Measurements from ENCODE around the gene VAMP2. TPM values are rescaled to one million over a fixed set of nuclear protein-coding genes. Genes with fewer than 3 reads are reported as not detected.

VAMP2 gene
- total and polyA plus RNA-seq, 9 of the 15 experiments (the other 6 are each of a cell fraction or from before 2014, with no cell fraction given) = 2.3 to 31.8 (median 6.0) TPM

DNA sequence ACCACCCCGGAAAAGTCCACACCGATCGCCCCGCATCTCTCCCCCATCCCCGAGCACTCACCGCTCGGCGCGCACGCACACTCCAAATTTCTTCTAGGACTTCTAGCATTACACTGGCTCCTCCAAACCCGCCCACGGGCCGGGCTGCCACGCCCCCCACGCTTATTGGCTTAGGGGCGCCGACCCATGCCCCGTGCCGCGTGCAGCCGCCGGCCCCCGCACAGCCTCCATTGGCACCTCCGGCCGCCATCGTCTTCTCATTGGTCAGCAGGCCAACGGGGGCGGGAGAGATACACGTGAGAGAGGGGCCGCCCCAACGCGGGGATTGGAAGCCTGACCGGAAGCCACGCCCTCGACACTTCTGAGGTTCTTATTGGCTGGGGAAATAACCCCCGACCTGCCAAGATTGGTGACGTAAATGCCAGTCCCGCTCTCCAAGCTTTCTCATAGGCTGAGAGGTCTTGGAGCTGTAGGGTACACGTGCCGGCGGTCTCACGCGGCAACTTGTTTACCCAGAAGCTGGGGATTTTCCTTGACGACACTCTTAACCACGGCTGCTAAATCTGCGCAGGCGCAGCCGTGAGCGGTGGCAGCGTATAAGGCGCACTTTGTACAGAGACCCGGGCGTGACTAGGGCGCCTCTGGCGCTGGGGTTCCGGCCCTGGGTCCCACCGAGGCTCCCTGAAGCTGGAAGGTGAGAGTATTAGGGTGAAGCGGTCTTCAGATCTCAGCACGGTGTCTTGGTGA lies 6.3 kb downstream of the VAMP2 start (continued):
- TF ChIP-seq, protein P1, sequence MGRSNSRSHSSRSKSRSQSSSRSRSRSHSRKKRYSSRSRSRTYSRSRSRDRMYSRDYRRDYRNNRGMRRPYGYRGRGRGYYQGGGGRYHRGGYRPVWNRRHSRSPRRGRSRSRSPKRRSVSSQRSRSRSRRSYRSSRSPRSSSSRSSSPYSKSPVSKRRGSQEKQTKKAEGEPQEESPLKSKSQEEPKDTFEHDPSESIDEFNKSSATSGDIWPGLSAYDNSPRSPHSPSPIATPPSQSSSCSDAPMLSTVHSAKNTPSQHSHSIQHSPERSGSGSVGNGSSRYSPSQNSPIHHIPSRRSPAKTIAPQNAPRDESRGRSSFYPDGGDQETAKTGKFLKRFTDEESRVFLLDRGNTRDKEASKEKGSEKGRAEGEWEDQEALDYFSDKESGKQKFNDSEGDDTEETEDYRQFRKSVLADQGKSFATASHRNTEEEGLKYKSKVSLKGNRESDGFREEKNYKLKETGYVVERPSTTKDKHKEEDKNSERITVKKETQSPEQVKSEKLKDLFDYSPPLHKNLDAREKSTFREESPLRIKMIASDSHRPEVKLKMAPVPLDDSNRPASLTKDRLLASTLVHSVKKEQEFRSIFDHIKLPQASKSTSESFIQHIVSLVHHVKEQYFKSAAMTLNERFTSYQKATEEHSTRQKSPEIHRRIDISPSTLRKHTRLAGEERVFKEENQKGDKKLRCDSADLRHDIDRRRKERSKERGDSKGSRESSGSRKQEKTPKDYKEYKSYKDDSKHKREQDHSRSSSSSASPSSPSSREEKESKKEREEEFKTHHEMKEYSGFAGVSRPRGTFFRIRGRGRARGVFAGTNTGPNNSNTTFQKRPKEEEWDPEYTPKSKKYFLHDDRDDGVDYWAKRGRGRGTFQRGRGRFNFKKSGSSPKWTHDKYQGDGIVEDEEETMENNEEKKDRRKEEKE (IDR thresholded peaks at IDR 0.05; ENCODE audit: borderline replicate concordance in 1 of 2, control insufficient read depth in 1 of 2, low read depth in 2 of 2, low read length in 1 of 2) = no peak
- TF ChIP-seq, protein P2, sequence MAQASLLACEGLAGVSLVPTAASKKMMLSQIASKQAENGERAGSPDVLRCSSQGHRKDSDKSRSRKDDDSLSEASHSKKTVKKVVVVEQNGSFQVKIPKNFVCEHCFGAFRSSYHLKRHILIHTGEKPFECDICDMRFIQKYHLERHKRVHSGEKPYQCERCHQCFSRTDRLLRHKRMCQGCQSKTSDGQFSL (CRISPR knock-in tag; IDR thresholded peaks at IDR 0.05) = no peak
- TF ChIP-seq, protein P2 (tag; IDR thresholded peaks at IDR 0.05) = no peak
- TF ChIP-seq, protein P3, sequence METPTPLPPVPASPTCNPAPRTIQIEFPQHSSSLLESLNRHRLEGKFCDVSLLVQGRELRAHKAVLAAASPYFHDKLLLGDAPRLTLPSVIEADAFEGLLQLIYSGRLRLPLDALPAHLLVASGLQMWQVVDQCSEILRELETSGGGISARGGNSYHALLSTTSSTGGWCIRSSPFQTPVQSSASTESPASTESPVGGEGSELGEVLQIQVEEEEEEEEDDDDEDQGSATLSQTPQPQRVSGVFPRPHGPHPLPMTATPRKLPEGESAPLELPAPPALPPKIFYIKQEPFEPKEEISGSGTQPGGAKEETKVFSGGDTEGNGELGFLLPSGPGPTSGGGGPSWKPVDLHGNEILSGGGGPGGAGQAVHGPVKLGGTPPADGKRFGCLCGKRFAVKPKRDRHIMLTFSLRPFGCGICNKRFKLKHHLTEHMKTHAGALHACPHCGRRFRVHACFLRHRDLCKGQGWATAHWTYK (CRISPR knock-in tag; IDR thresholded peaks at IDR 0.05) = no peak
- TF ChIP-seq NFIX (CRISPR knock-in tag; IDR thresholded peaks at IDR 0.05; ENCODE audit: low read depth) = no peak
- peak; percentile 90 for TF ChIP-seq KLF13 (tag; IDR thresholded peaks at IDR 0.05; ENCODE audit: borderline replicate concordance, low read depth)
- TF ChIP-seq, protein P4, sequence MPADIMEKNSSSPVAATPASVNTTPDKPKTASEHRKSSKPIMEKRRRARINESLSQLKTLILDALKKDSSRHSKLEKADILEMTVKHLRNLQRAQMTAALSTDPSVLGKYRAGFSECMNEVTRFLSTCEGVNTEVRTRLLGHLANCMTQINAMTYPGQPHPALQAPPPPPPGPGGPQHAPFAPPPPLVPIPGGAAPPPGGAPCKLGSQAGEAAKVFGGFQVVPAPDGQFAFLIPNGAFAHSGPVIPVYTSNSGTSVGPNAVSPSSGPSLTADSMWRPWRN (IDR thresholded peaks at IDR 0.05; ENCODE audit: low read depth) = peak; percentile 96
- TF ChIP-seq FOXA1 (IDR thresholded peaks at IDR 0.05; ENCODE audit: borderline replicate concordance) = no peak
- peak; percentile 90; the same call in 1 of the 2 replicates for TF ChIP-seq ZNF263 (CRISPR knock-in tag; IDR thresholded peaks at IDR 0.05; ENCODE audit: borderline replicate concordance)
- TF ChIP-seq CSDE1 (IDR thresholded peaks at IDR 0.05) = no peak
- TF ChIP-seq, protein P5, sequence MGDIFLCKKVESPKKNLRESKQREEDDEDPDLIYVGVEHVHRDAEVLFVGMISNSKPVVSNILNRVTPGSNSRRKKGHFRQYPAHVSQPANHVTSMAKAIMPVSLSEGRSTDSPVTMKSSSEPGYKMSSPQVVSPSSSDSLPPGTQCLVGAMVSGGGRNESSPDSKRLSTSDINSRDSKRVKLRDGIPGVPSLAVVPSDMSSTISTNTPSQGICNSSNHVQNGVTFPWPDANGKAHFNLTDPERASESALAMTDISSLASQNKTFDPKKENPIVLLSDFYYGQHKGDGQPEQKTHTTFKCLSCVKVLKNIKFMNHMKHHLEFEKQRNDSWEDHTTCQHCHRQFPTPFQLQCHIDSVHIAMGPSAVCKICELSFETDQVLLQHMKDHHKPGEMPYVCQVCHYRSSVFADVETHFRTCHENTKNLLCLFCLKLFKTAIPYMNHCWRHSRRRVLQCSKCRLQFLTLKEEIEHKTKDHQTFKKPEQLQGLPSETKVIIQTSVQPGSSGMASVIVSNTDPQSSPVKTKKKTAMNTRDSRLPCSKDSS (IDR thresholded peaks at IDR 0.05; ENCODE audit: low read depth, partially characterized antibody) = no peak
- no peak for TF ChIP-seq FUS (optimal IDR thresholded peaks at IDR 0.05; ENCODE audit: low read depth, low read length)
- 0 out of 2 replicates have a peak, but pooled peaks have one; percentile 52 for TF ChIP-seq ZNF24 (IDR thresholded peaks at IDR 0.05)
- TF ChIP-seq, protein P6, sequence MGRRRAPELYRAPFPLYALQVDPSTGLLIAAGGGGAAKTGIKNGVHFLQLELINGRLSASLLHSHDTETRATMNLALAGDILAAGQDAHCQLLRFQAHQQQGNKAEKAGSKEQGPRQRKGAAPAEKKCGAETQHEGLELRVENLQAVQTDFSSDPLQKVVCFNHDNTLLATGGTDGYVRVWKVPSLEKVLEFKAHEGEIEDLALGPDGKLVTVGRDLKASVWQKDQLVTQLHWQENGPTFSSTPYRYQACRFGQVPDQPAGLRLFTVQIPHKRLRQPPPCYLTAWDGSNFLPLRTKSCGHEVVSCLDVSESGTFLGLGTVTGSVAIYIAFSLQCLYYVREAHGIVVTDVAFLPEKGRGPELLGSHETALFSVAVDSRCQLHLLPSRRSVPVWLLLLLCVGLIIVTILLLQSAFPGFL (CRISPR knock-in tag; IDR thresholded peaks at IDR 0.05) = no peak
- no peak for TF ChIP-seq HIVEP1 (CRISPR knock-in tag; IDR thresholded peaks at IDR 0.05)
